ENCODE measurements around the gene SHANK3. TPM values are rescaled to one million over a fixed set of nuclear protein-coding genes. Genes with fewer than 3 reads are reported as not detected.
"Not testable (repeated sequence)": the region's sequence is repeated elsewhere in the genome, so short reads cannot be mapped to it uniquely, and the experiment has no call there.

SHANK3 gene
- total RNA-seq, 2 experiments from 2014 or later = 0.16 to 0.22 TPM

GRCh38 chr22:50656122-50657070, 16.2 kb upstream of the SHANK3 start:
- ATAC-seq = no peak
- no peak for TF ChIP-seq CTCF (IDR thresholded peaks at IDR 0.05)
- H3K9me3 Mint-ChIP-seq = no peaks in the 10 kb centered on the region
- intact Hi-C loops (cut with micrococcal nuclease) = no loop called here
- H3K27me3 Mint-ChIP-seq = peaks cover 9% of the 10 kb centered on the region
- H3K27ac Mint-ChIP-seq = no peak overlapping the region
- H3K4me1 Mint-ChIP-seq (ENCODE audit: low read depth) = no peaks in the 10 kb centered on the region
- no peak overlapping the region for H3K4me3 Mint-ChIP-seq
- ChIA-PET POLR2A (interaction anchor here (1.2 kb wide), 1 partner anchor 34 kb away, joined by 3 read pairs; no protein-coding TSS in a partner anchor), CTCF (no interaction called here)
- H3K36me3 Mint-ChIP-seq (ENCODE audit: low read depth) = no peaks in the 10 kb centered on the region
- no peak for DNase-seq

DNA sequence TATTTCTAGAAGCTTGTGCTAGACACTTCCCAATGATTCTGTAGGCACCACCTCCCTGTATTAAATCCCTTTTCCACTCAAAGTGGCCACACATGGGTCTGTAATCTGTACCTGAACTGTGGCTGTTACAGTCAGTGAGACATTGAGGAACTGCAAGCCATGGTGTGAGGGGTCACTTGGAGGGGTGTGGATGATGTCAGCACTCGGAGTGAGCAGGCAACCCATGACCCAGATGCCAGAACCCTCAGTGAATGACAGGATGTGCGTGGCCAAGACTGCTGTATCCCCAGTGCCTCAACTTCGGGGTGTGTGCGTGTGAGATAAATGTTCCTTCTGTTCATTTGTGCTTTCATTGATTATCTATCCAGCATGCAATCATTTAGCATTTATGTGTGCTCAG, 14.7 kb upstream of the SHANK3 start:
- no peak overlapping the region for H3K27ac Mint-ChIP-seq
- DNase-seq = no peak
- no peaks in the 10 kb centered on the region for H3K4me1 Mint-ChIP-seq (ENCODE audit: low read depth)
- ATAC-seq = no peak
- POLR2A ChIA-PET = no interaction called here
- intact Hi-C loops (cut with micrococcal nuclease) = no loop called here
- TF ChIP-seq CTCF (IDR thresholded peaks at IDR 0.05) = no peak
- no peaks in the 10 kb centered on the region for H3K36me3 Mint-ChIP-seq (ENCODE audit: low read depth)
- CTCF ChIA-PET = no interaction called here
- no peak overlapping the region for H3K4me3 Mint-ChIP-seq
- H3K9me3 Mint-ChIP-seq = no peaks in the 10 kb centered on the region
- H3K27me3 Mint-ChIP-seq = peaks cover 11% of the 10 kb centered on the region

DNA sequence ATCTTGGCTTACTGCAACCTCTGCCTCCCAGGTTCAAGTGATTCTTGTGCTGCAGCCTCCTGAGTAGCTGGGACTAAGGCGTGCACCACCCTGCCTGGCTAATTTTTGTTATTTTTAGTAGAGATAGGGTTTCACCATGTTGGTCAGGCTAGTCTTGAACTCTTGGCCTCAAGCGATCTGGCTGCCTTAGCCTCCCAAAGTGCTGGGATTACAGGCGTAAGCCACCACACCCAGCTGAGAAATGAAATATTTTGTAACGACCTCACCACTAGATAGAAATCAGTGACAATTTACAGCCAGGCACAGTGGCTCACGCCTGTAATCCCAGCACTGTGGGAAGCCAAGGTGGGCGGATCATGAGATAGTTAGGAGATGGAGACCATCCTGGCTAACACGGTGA, 12.9 kb upstream of the SHANK3 start:
- ATAC-seq; intact Hi-C loops (cut with micrococcal nuclease); H3K36me3 Mint-ChIP-seq (ENCODE audit: low read depth); H3K4me1 Mint-ChIP-seq (ENCODE audit: low read depth); POLR2A ChIA-PET; DNase-seq; H3K4me3 Mint-ChIP-seq; H3K27ac Mint-ChIP-seq; CTCF ChIA-PET; H3K9me3 Mint-ChIP-seq: not testable (repeated sequence)
- peaks cover 12% of the 10 kb centered on the region for H3K27me3 Mint-ChIP-seq

DNA sequence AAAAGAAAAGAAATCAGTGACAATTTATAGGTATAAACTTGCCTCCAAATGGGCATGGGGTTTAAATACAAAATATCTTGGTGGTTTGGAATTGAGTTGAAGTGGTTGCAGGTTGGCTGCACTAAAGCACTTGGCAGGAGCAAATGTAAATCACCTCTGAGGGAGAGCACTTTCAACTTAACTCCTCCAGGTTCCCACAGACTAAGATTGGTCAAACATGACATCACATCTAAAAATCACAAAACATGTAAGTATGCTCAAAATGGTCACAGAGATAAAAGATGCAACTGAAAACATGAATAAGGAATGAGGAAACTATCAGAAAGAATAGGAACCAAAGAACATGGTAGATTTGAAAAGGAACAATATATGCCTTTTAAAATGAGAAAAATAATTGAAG, 12.3 kb upstream of the SHANK3 start:
- ChIA-PET CTCF (no interaction called here), POLR2A (interaction anchor here (0.6 kb wide), 1 partner anchor 58 kb away, joined by 3 read pairs; no protein-coding TSS in a partner anchor)
- Mint-ChIP-seq H3K9me3 (no peaks in the 10 kb centered on the region), H3K4me3 (no peak overlapping the region), H3K27ac (no peak overlapping the region), H3K36me3 (ENCODE audit: low read depth) (no peaks in the 10 kb centered on the region), H3K27me3 (peaks cover 12% of the 10 kb centered on the region), H3K4me1 (ENCODE audit: low read depth) (no peaks in the 10 kb centered on the region)
- intact Hi-C loops (cut with micrococcal nuclease) = no loop called here
- TF ChIP-seq CTCF (IDR thresholded peaks at IDR 0.05) = no peak
- no peak for DNase-seq
- ATAC-seq = no peak

- Mint-ChIP-seq H3K36me3 (ENCODE audit: low read depth) (no peaks in the 10 kb centered on the region), H3K27me3 (peaks cover 6% of the 10 kb centered on the region), H3K27ac (no peak overlapping the region), H3K4me3 (no peak overlapping the region), H3K4me1 (ENCODE audit: low read depth) (no peaks in the 10 kb centered on the region), H3K9me3 (no peaks in the 10 kb centered on the region)
- CTCF ChIA-PET = no interaction called here
- TF ChIP-seq CTCF (IDR thresholded peaks at IDR 0.05) = no peak
- DNase-seq (no peak), ATAC-seq (no peak)
- POLR2A ChIA-PET = interaction anchor here (1.4 kb wide), 1 partner anchor 11 kb away, joined by 3 read pairs; no protein-coding TSS in a partner anchor
- intact Hi-C loops (cut with micrococcal nuclease) = no loop called here
Measured at GRCh38 chr22:50665212-50665611, 7.4 kb upstream of the SHANK3 start.
